Astrocyte (in vitro differentiated cells and primary cell): ENCODE measurements around the gene MOCS2. TPM values are rescaled to one million over a fixed set of nuclear protein-coding genes. Genes with fewer than 3 reads are reported as not detected.

Source experiments
- DNase-seq: peaks from one replicate; pipeline ENCODE4 v3.0.0-alpha.2; 2010; ENCODE audit warnings: low read depth
- FAIRE-seq: peaks from 2 replicates; lab custom pipeline; 2011; peaks lifted over from hg19 to GRCh38; lab: Jason Lieb, UNC
- H2AFZ ChIP-seq: 2 replicates; pipeline ENCODE4 v1.6.0; 2012; ENCODE audit warnings: low read depth, low read length, inconsistent platforms
- H3K27ac ChIP-seq: 2 replicates; pipeline ENCODE4 v1.5.1; 2011; ENCODE audit warnings: low read depth, low read length, inconsistent platforms
- H3K27me3 ChIP-seq: 2 replicates; pipeline ENCODE4 v1.6.0; 2011; ENCODE audit warnings: low read length, inconsistent platforms; ENCODE audit not compliant: insufficient read depth
- H3K36me3 ChIP-seq: 2 replicates; pipeline ENCODE4 v1.5.1; 2011; ENCODE audit warnings: low read length, inconsistent platforms; ENCODE audit not compliant: insufficient read depth
- H3K4me1 ChIP-seq: 2 replicates; pipeline ENCODE4 v1.5.1; 2011; ENCODE audit warnings: low read length, inconsistent platforms; ENCODE audit not compliant: insufficient read depth
- H3K4me2 ChIP-seq: 2 replicates; pipeline ENCODE4 v1.6.0; 2012; ENCODE audit warnings: low read length, inconsistent platforms
- H3K4me3 ChIP-seq: 2 replicates; pipeline ENCODE4 v1.5.1; 2011; ENCODE audit warnings: low read depth, mild to moderate bottlenecking, low read length, inconsistent platforms; ENCODE audit not compliant: insufficient read depth
- H3K79me2 ChIP-seq: 2 replicates; pipeline ENCODE4 v1.6.0; 2012; ENCODE audit warnings: mild to moderate bottlenecking, low read length, inconsistent platforms; ENCODE audit not compliant: insufficient read depth
- H3K9ac ChIP-seq: 2 replicates; pipeline ENCODE4 v1.6.0; 2012; ENCODE audit warnings: mild to moderate bottlenecking, low read length, inconsistent platforms
- H3K9me3 ChIP-seq: 2 replicates; pipeline ENCODE4 v1.5.1; 2012; ENCODE audit warnings: low read depth, mild to moderate bottlenecking, low read length, inconsistent platforms; ENCODE audit not compliant: insufficient read depth
- H4K20me1 ChIP-seq: 2 replicates; pipeline ENCODE4 v1.6.0; 2012; ENCODE audit warnings: low read length, inconsistent platforms; ENCODE audit not compliant: insufficient read depth
- H3K27ac Mint-ChIP-seq: one replicate; pipeline ENCODE4 v1.8.0; 2021; ENCODE audit warnings: mild to moderate bottlenecking, mixed read lengths; ENCODE audit not compliant: unreplicated experiment
- H3K27me3 Mint-ChIP-seq: one replicate; pipeline ENCODE4 v1.8.0; 2021; ENCODE audit warnings: low read depth, mixed read lengths; ENCODE audit not compliant: unreplicated experiment
- H3K36me3 Mint-ChIP-seq: one replicate; pipeline ENCODE4 v1.8.0; 2021; ENCODE audit warnings: low read depth, mixed read lengths; ENCODE audit not compliant: unreplicated experiment
- H3K4me1 Mint-ChIP-seq: one replicate; pipeline ENCODE4 v1.8.0; 2021; ENCODE audit warnings: low read depth, mixed read lengths; ENCODE audit not compliant: unreplicated experiment
- H3K4me3 Mint-ChIP-seq: one replicate; pipeline ENCODE4 v1.8.0; 2021; ENCODE audit warnings: mild to moderate bottlenecking, moderate library complexity, mixed read lengths; ENCODE audit not compliant: unreplicated experiment
- H3K9me3 Mint-ChIP-seq: one replicate; pipeline ENCODE4 v1.8.0; 2021; ENCODE audit warnings: mild to moderate bottlenecking, mixed read lengths; ENCODE audit not compliant: unreplicated experiment
- EZH2 ChIP-seq: IDR thresholded peaks from 2 replicates; pipeline ENCODE4 v1.6.1; 2012; ENCODE audit warnings: mild to moderate bottlenecking, low read length, inconsistent platforms; ENCODE audit not compliant: insufficient read depth
- total RNA-seq: library from RNA; stranded (reverse); gene quantifications from 2 replicates; pipeline ENCODE4 v1.2.1, GENCODE V29; 2021
- TF ChIP-seq, protein P1 (sequence below): IDR thresholded peaks from 2 replicates; pipeline ENCODE4 v1.5.1; 2011; ENCODE audit warnings: low read depth, mild to moderate bottlenecking, inconsistent platforms, low read length, moderate library complexity; ENCODE audit not compliant: insufficient read depth

Gene MOCS2
- total RNA-seq, 1 donor from 2014 or later = 42.7 TPM

DNA sequence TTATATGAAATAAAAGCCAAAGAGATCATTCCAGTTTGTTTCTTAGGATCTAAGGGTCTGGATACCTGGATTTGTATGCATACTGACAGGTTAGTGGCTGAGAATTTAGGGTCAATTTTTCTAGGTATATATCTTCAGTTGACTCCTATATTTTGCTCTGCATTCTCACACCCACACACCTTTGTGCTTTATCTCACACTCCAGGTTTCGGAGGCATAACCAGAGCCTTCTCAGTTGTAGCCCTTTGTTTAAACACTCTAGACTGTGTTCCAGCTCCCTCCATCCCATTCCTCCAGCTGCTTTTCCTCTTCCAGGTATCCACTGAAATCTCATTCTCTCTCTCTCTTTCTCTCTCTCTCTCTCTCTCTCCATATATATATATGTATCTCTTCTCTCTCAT is 10.6 kb upstream of the MOCS2 start:
- no peak for TF ChIP-seq EZH2
- TF ChIP-seq, protein P1, sequence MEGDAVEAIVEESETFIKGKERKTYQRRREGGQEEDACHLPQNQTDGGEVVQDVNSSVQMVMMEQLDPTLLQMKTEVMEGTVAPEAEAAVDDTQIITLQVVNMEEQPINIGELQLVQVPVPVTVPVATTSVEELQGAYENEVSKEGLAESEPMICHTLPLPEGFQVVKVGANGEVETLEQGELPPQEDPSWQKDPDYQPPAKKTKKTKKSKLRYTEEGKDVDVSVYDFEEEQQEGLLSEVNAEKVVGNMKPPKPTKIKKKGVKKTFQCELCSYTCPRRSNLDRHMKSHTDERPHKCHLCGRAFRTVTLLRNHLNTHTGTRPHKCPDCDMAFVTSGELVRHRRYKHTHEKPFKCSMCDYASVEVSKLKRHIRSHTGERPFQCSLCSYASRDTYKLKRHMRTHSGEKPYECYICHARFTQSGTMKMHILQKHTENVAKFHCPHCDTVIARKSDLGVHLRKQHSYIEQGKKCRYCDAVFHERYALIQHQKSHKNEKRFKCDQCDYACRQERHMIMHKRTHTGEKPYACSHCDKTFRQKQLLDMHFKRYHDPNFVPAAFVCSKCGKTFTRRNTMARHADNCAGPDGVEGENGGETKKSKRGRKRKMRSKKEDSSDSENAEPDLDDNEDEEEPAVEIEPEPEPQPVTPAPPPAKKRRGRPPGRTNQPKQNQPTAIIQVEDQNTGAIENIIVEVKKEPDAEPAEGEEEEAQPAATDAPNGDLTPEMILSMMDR = no peak
- DNase-seq (no peak), FAIRE-seq (no peak)
- H3K9ac ChIP-seq = no peak overlapping the region
- H4K20me1 ChIP-seq = no peaks in the 10 kb centered on the region
- Mint-ChIP-seq H3K4me1 (no peaks in the 10 kb centered on the region), H3K4me3 (no peak overlapping the region), H3K36me3 (no peaks in the 10 kb centered on the region), H3K27ac (no peak overlapping the region), H3K9me3 (no peaks in the 10 kb centered on the region), H3K27me3 (no peaks in the 10 kb centered on the region)
- H3K36me3 ChIP-seq = no peaks in the 10 kb centered on the region
- H3K4me1 ChIP-seq = no peaks in the 10 kb centered on the region
- H3K79me2 ChIP-seq = no peaks in the 10 kb centered on the region
- no peaks in the 10 kb centered on the region for H3K9me3 ChIP-seq
- H3K4me2 ChIP-seq = no peak overlapping the region
- no peaks in the 10 kb centered on the region for H3K27me3 ChIP-seq
- no peak overlapping the region for H2AFZ ChIP-seq
- H3K4me3 ChIP-seq = no peak overlapping the region
- H3K27ac ChIP-seq = no peak overlapping the region

DNA sequence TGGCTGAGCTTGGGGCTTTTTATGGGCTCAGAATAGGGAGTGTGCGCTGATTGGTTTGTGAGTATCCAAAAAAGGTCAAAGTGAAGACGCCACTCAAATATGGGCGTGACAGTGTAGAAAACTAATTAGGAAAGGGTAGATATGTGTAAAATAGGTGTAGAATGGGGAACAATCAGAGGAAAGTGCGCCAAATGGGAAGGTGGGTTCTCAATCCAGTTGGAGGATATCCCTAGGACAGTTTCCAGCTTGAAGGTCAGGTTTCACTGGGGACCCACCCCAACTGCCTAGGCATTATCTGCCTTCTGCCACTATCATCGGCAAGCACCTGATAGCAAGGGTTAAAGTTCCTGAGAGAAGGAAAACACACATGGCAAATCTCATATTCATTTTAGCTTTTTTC is 9.3 kb upstream of the MOCS2 start:
- Histone ChIP-seq H3K9ac (no peak overlapping the region), H3K27ac (no peak overlapping the region), H3K4me1 (no peaks in the 10 kb centered on the region), H3K27me3 (no peaks in the 10 kb centered on the region), H3K4me3 (no peak overlapping the region), H3K79me2 (no peaks in the 10 kb centered on the region), H4K20me1 (no peaks in the 10 kb centered on the region), H2AFZ (no peak overlapping the region), H3K36me3 (no peaks in the 10 kb centered on the region), H3K4me2 (no peak overlapping the region), H3K9me3 (no peaks in the 10 kb centered on the region)
- TF ChIP-seq EZH2 = no peak
- TF ChIP-seq, protein P1 = no peak
- H3K27me3 Mint-ChIP-seq = no peaks in the 10 kb centered on the region
- H3K36me3 Mint-ChIP-seq = no peaks in the 10 kb centered on the region
- no peak overlapping the region for H3K27ac Mint-ChIP-seq
- FAIRE-seq = no peak
- no peak for DNase-seq
- H3K4me1 Mint-ChIP-seq = no peaks in the 10 kb centered on the region
- H3K9me3 Mint-ChIP-seq = no peaks in the 10 kb centered on the region
- H3K4me3 Mint-ChIP-seq = no peak overlapping the region

DNA sequence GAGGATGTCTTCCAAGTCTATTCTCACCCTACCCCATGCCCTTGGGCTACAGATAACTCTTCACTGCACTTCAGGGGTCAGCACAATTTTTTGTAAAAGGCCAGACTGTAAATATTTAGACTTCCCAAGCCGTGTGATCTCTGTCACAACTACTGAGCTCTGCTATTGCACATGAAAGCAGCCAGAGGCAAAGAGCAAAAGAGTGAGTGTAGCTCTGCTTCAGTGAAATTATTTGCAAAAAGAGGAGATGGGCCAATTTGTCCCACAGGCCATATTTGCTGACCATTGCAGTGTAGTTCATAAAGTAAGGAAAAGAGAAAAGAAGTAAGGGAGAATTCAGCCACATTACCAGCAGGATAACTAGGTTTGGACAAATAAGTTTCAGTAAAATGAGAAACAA is 7.0 kb upstream of the MOCS2 start:
- no peaks in the 10 kb centered on the region for H4K20me1 ChIP-seq
- H3K79me2 ChIP-seq = no peaks in the 10 kb centered on the region
- no peaks in the 10 kb centered on the region for H3K36me3 ChIP-seq
- H3K9ac ChIP-seq = no peak overlapping the region
- Mint-ChIP-seq H3K36me3 (no peaks in the 10 kb centered on the region), H3K27ac (no peak overlapping the region), H3K27me3 (no peaks in the 10 kb centered on the region), H3K4me3 (no peak overlapping the region), H3K9me3 (no peaks in the 10 kb centered on the region), H3K4me1 (no peaks in the 10 kb centered on the region)
- no peaks in the 10 kb centered on the region for H3K9me3 ChIP-seq
- FAIRE-seq = no peak
- H3K4me2 ChIP-seq = no peak overlapping the region
- no peak for TF ChIP-seq EZH2
- TF ChIP-seq, protein P1 = no peak
- H3K27ac ChIP-seq = no peak overlapping the region
- H3K4me3 ChIP-seq = no peak overlapping the region
- no peak for DNase-seq
- no peaks in the 10 kb centered on the region for H3K4me1 ChIP-seq
- no peaks in the 10 kb centered on the region for H3K27me3 ChIP-seq
- H2AFZ ChIP-seq = no peak overlapping the region
